Measurements from ENCODE around the gene FBXO33.

The FBXO33 gene

GRCh38 chr14:39454906-39455539 lies 22.8 kb upstream of the FBXO33 start:
- Histone ChIP-seq H3K9me3 (ENCODE audit: low read depth, low read length) (no peaks in the 10 kb centered on the region), H3K27ac (no peak overlapping the region), H3K9ac (ENCODE audit: insufficient read length) (no peak overlapping the region), H3K4me3 (no peak overlapping the region), H3K36me3 (ENCODE audit: insufficient read depth, low read length) (no peaks in the 10 kb centered on the region)
- no peak for TF ChIP-seq EZH2 (IDR thresholded peaks at IDR 0.05)
- TF ChIP-seq POLR2AphosphoS5 (IDR thresholded peaks at IDR 0.05; ENCODE audit: borderline replicate concordance, low read depth, low read length): no peak
- no peak for TF ChIP-seq FOXP2 (optimal IDR thresholded peaks at IDR 0.05; ENCODE audit: control extremely low read depth, extremely low read length, insufficient read depth)
- DNase-seq (ENCODE audit: low read depth, low spot score): no peak

- H3K9me3 ChIP-seq (ENCODE audit: low read depth, low read length): no peaks in the 10 kb centered on the region
- no peak overlapping the region for H3K9ac ChIP-seq (ENCODE audit: insufficient read length)
- H3K4me3 ChIP-seq: no peak overlapping the region
- H3K27ac ChIP-seq: no peak overlapping the region
- DNase-seq (ENCODE audit: low read depth, low spot score): no peak
- no peaks in the 10 kb centered on the region for H3K36me3 ChIP-seq (ENCODE audit: insufficient read depth, low read length)
- no peak for TF ChIP-seq FOXP2 (optimal IDR thresholded peaks at IDR 0.05; ENCODE audit: control extremely low read depth, extremely low read length, insufficient read depth)
- TF ChIP-seq POLR2AphosphoS5 (IDR thresholded peaks at IDR 0.05; ENCODE audit: borderline replicate concordance, low read depth, low read length): no peak
- no peak for TF ChIP-seq EZH2 (IDR thresholded peaks at IDR 0.05)
Measured at GRCh38 chr14:39452680-39453079, 20.4 kb upstream of the FBXO33 start.

- DNase-seq (ENCODE audit: low read depth, low spot score): no peak
- no peaks in the 10 kb centered on the region for H3K9me3 ChIP-seq (ENCODE audit: low read depth, low read length)
- H3K9ac ChIP-seq (ENCODE audit: insufficient read length): no peak overlapping the region
Measured at GRCh38 chr14:39451811-39452210, 19.6 kb upstream of the FBXO33 start.

GRCh38 chr14:39447175-39447661 lies 15.0 kb upstream of the FBXO33 start:
- Histone ChIP-seq H3K36me3 (ENCODE audit: insufficient read depth, low read length) (no peaks in the 10 kb centered on the region), H3K4me3 (no peak overlapping the region), H3K9ac (ENCODE audit: insufficient read length) (no peak overlapping the region), H3K9me3 (ENCODE audit: low read depth, low read length) (no peaks in the 10 kb centered on the region), H3K27ac (no peak overlapping the region)
- DNase-seq (ENCODE audit: low read depth, low spot score): no peak
- no peak for TF ChIP-seq FOXP2 (optimal IDR thresholded peaks at IDR 0.05; ENCODE audit: control extremely low read depth, extremely low read length, insufficient read depth)
- TF ChIP-seq POLR2AphosphoS5 (IDR thresholded peaks at IDR 0.05; ENCODE audit: borderline replicate concordance, low read depth, low read length): no peak

More at GRCh38 chr14:39451811-39452210, 19.6 kb upstream of the FBXO33 start:
- Histone ChIP-seq H3K4me3 (no peak overlapping the region), H3K36me3 (ENCODE audit: insufficient read depth, low read length) (no peaks in the 10 kb centered on the region), H3K27ac (no peak overlapping the region)
- TF ChIP-seq POLR2AphosphoS5 (IDR thresholded peaks at IDR 0.05; ENCODE audit: borderline replicate concordance, low read depth, low read length) (no peak), EZH2 (IDR thresholded peaks at IDR 0.05) (no peak), FOXP2 (optimal IDR thresholded peaks at IDR 0.05; ENCODE audit: control extremely low read depth, extremely low read length, insufficient read depth) (no peak)

GRCh38 chr14:39446131-39446744 lies 14.0 kb upstream of the FBXO33 start:
- Histone ChIP-seq H3K36me3 (ENCODE audit: insufficient read depth, low read length) (no peaks in the 10 kb centered on the region), H3K4me3 (no peak overlapping the region), H3K9ac (ENCODE audit: insufficient read length) (no peak overlapping the region), H3K9me3 (ENCODE audit: low read depth, low read length) (no peaks in the 10 kb centered on the region), H3K27ac (no peak overlapping the region)
- no peak for TF ChIP-seq POLR2AphosphoS5 (IDR thresholded peaks at IDR 0.05; ENCODE audit: borderline replicate concordance, low read depth, low read length)
- TF ChIP-seq FOXP2 (optimal IDR thresholded peaks at IDR 0.05; ENCODE audit: control extremely low read depth, extremely low read length, insufficient read depth): no peak
- no peak for TF ChIP-seq EZH2 (IDR thresholded peaks at IDR 0.05)
- DNase-seq (ENCODE audit: low read depth, low spot score): no peak

- TF ChIP-seq POLR2AphosphoS5 (IDR thresholded peaks at IDR 0.05; ENCODE audit: borderline replicate concordance, low read depth, low read length): no peak
- TF ChIP-seq FOXP2 (optimal IDR thresholded peaks at IDR 0.05; ENCODE audit: control extremely low read depth, extremely low read length, insufficient read depth): no peak
- no peak for TF ChIP-seq EZH2 (IDR thresholded peaks at IDR 0.05)
- H3K4me3 ChIP-seq: no peak overlapping the region
- DNase-seq (ENCODE audit: low read depth, low spot score): no peak
- no peaks in the 10 kb centered on the region for H3K9me3 ChIP-seq (ENCODE audit: low read depth, low read length)
- H3K9ac ChIP-seq (ENCODE audit: insufficient read length): no peak overlapping the region
- no peak overlapping the region for H3K27ac ChIP-seq
- no peaks in the 10 kb centered on the region for H3K36me3 ChIP-seq (ENCODE audit: insufficient read depth, low read length)
Measured at GRCh38 chr14:39442293-39442692, 10.1 kb upstream of the FBXO33 start.

- DNase-seq (ENCODE audit: low read depth, low spot score): no peak
- no peak for TF ChIP-seq FOXP2 (optimal IDR thresholded peaks at IDR 0.05; ENCODE audit: control extremely low read depth, extremely low read length, insufficient read depth)
- no peaks in the 10 kb centered on the region for H3K9me3 ChIP-seq (ENCODE audit: low read depth, low read length)
- H3K27ac ChIP-seq: no peak overlapping the region
- no peak overlapping the region for H3K9ac ChIP-seq (ENCODE audit: insufficient read length)
- no peaks in the 10 kb centered on the region for H3K36me3 ChIP-seq (ENCODE audit: insufficient read depth, low read length)
- no peak overlapping the region for H3K4me3 ChIP-seq
Measured at GRCh38 chr14:39441805-39442204, 9.6 kb upstream of the FBXO33 start.

- TF ChIP-seq EZH2 (IDR thresholded peaks at IDR 0.05) (no peak), FOXP2 (optimal IDR thresholded peaks at IDR 0.05; ENCODE audit: control extremely low read depth, extremely low read length, insufficient read depth) (no peak), POLR2AphosphoS5 (IDR thresholded peaks at IDR 0.05; ENCODE audit: borderline replicate concordance, low read depth, low read length) (no peak)
- Histone ChIP-seq H3K4me3 (no peak overlapping the region), H3K9ac (ENCODE audit: insufficient read length) (no peak overlapping the region), H3K9me3 (ENCODE audit: low read depth, low read length) (no peaks in the 10 kb centered on the region), H3K36me3 (ENCODE audit: insufficient read depth, low read length) (no peaks in the 10 kb centered on the region), H3K27ac (no peak overlapping the region)
- no peak for DNase-seq (ENCODE audit: low read depth, low spot score)
Measured at GRCh38 chr14:39440975-39441374, 8.7 kb upstream of the FBXO33 start.

All from SK-N-MC (cell line).